ENCODE measurements around the gene P4HB.

P4HB gene

DNA sequence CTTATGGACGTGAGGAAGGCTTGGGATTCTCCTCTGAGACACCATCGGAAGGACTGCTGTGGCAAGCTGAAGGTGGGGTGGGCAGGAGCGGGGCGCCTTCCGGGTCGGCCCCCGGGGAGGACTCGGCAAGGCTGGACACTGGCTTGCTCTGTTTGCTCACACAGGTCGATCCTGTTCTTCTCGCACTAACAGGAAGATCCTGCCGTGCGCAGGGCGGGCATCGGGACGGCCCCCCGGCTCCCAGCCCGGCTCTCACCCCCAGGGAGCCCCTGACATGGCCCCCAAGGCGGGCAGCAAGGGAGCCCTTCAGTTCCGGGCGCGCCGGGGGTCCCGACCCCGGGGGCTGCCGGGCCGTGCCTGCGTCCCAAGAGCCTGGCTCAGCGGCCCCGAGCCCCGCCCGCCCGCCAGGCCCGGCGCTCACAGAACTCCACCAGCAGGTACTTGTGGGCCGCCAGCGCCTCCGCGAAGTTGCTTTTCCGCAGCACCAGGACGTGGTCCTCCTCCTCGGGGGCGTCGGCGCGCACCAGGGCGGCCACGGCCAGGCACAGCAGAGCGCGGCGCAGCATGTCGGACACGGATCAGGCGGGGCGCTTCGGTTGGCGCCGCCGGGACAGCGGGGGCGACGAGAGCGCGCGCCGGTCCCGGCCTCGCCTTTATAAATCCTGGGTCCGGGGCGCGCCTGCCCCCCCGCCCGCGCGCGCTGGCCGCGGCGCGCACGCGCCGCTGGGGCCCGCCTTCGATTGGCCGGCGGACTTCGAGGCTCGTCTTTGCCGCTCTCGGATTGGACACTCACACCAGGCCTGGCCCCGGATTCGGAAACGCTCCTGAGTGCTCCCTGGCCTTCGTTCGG lies at the start of gene P4HB:
P4HB (minus strand) TSS at position 630 of the 850 bp plus-strand sequence; CDS start at position 566, 64 bp downstream.
- ATAC-seq = no peak

DNA sequence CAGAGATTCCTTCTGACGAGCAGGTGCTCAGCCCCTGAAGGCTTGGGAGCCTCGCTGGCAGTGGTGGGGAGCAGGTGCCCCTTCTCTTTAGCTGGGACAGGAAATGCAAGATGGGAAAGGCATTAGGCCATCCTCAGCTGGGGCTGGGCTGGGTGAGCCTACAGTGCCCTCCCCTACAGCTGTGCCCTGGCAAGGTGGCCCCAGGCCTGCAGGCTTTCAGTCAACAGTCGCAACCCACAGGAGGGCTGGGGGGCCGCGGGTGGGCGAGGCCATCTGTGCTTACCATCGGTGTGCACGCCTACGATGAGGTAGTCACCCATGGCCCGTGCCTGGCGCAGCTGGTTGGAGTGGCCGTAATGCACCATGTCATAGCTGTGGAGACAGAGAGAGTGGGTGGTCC lies 48.9 kb upstream of the P4HB start:
- Mint-ChIP-seq H3K4me3 (no peak overlapping the region), H3K4me1 (peaks cover 21% of the 10 kb centered on the region), H3K36me3 (peaks cover 49% of the 10 kb centered on the region)

More for the DNA sequence above, at the start of gene P4HB:
- H3K27me3 Mint-ChIP-seq = no peaks in the 10 kb centered on the region
- H3K27ac Mint-ChIP-seq = peak within 1 kb of the TSS; percentile 93
- peaks cover 45% of the 10 kb centered on the region for H3K4me1 Mint-ChIP-seq
- H3K36me3 Mint-ChIP-seq = peaks cover 26% of the 10 kb centered on the region
- no peaks in the 10 kb centered on the region for H3K9me3 Mint-ChIP-seq
- peak within 1 kb of the TSS; percentile 89 for H3K4me3 Mint-ChIP-seq

DNA sequence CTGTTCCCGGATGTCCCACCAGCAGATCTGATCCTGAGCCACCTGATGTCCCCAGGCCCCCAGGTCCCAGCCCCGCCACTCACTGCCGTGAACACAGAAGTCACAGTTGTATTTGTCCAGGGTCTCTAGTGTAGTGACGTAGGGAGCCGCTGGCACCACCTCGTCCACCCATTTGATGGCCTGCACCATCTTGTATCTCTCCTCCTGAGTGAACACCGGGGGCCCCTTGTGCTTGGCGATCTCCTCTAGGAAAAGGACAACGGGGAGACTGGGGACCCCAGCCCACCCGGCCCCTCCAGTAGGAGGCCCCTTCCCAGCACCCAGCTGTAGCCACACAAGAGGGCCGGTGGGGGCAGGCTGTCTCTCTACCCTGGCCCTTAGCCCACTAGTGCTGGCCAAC lies 48.5 kb upstream of the P4HB start:
- Mint-ChIP-seq H3K9me3 (no peaks in the 10 kb centered on the region), H3K27me3 (no peaks in the 10 kb centered on the region), H3K27ac (no peak overlapping the region), H3K4me1 (peaks cover 21% of the 10 kb centered on the region), H3K36me3 (peaks cover 50% of the 10 kb centered on the region), H3K4me3 (no peak overlapping the region)
- ATAC-seq = no peak

More for the DNA sequence above, 48.9 kb upstream of the P4HB start:
- ATAC-seq = no peak
- Mint-ChIP-seq H3K27ac (no peak overlapping the region), H3K27me3 (no peaks in the 10 kb centered on the region), H3K9me3 (no peaks in the 10 kb centered on the region)

DNA sequence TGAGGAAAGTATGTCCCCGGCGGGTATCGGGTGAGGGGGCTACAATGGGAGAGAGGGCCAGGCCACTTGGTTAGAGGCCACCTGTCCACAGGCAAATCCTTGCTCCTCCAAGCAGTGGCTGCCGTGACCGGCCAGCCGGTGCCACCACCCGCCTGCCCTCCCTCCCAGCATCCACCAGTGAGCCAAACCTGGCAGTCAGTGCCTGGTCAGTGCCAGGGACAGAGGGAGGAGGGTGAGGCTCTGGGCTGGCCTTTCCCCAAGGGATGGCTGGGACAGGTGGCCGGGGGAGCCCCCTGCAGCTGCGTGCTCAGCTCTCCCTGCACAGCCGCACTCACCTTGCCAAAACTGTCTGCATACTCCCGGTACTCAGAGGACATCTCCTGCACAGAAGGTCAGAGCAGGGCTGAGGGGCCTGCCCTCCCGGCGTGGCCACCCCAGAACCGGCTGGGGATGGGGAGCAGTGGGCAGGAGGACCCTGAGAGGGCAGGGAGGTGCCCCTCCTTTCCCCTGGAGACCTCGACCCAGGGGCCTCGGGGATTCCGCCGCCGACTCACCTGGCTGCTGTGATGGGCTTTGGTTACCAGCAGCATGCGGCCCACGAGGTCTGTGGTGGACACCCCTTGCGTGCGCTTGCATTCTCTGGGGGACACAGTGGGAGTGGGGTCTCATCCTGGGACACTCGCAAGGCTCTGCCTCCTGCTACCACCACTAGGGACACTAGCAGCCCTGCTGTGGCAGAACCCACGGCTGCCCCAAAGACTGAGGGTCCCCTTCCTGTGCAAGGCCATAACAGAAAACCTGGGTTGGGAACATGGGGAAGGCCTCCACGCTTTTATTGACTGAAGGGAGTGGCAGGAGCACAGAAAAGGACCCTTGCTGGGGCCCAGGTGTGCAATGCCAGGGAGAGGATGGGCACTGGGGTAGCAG lies 47.1 kb upstream of the P4HB start:
- H3K27me3 Mint-ChIP-seq = no peaks in the 10 kb centered on the region
- no peak overlapping the region for H3K4me3 Mint-ChIP-seq
- no peak overlapping the region for H3K27ac Mint-ChIP-seq
- no peak for ATAC-seq
- H3K4me1 Mint-ChIP-seq = peaks cover 21% of the 10 kb centered on the region
- H3K9me3 Mint-ChIP-seq = no peaks in the 10 kb centered on the region
- H3K36me3 Mint-ChIP-seq = peaks cover 37% of the 10 kb centered on the region

DNA sequence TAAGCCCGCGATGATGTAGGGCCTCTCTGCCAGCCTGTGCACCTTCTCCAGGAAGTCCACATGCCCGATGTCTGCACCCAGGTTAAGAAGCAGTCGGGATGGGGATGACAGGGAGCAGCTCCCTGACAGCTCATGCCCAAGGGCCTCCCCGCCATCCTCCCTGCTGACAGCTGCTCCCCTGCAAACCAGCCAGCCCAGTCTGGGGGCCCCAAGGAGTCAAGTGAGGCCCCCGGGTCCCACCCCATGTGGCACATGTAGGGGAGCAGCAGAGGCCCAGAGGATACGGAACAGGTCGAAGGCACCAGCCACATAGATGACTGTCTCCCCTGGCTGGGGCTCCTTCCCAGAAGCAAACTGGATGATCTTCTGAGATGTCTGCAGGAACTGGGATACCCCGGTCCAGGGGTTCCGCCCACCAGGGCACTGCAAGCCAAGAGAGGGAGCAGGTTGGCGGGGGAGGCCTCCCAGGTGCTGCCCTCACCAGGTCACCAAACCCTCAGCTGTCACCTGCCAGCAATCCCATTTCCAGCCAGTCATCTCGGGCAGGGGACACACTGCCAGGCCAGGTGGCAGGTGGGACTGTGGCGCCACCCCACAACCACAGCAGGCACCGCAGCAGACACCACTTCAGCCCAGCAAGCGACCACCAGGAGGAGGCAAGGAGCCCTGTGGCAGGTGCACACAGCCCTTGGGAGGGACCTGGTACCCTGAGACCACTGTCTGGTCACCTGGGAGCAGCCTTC lies 46.3 kb upstream of the P4HB start:
- Mint-ChIP-seq H3K9me3 (no peaks in the 10 kb centered on the region), H3K27me3 (peaks cover under 1% of the 10 kb centered on the region), H3K4me3 (no peak overlapping the region), H3K27ac (no peak overlapping the region), H3K36me3 (peaks cover 29% of the 10 kb centered on the region), H3K4me1 (peaks cover 17% of the 10 kb centered on the region)
- ATAC-seq = no peak

DNA sequence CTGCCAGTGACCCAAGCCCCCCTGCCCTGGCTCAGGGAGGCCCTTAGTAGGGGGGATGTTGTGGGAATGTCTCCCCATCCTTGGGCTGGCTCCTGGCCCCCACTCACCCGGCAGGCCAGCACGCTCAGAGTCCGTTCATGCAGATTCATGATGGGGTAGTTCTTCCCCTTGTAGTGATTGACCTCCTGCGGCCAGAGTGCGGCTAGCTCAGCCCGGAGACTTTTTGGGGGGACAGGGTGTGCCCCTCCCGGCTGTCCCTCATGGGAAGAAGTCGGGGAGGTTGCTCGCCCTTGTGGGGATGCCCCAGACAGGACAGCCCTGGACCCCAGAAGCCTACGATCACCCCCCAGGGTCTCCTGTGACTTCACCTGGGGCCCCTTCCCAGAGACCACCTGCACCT lies 45.7 kb upstream of the P4HB start:
- ATAC-seq = no peak
- Mint-ChIP-seq H3K27ac (no peak overlapping the region), H3K9me3 (no peaks in the 10 kb centered on the region), H3K36me3 (peaks cover 30% of the 10 kb centered on the region), H3K4me3 (no peak overlapping the region), H3K4me1 (peaks cover 21% of the 10 kb centered on the region), H3K27me3 (peaks cover 7% of the 10 kb centered on the region)

DNA sequence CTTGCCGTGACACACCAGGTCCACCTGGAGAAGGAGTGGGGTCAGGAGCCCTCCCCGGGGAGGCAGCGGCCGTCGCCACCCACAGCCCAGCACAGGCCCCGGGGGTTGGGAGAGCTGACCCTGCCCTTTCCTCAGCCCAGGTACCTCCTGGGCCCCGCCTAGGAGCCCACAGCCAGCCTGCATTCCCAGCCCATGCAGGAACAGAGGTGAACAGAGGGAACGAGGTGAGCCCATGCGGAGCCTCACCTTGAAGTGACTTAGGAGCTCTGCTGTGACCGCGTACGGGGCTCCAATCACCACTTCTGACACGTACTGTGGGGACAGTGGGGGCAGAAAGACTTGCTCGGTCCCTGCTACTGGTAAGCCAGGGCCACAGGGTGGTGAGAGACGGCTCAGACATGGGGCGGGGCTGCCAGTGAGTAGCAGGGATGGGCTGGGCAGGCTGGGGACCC lies 45.1 kb upstream of the P4HB start:
- Mint-ChIP-seq H3K9me3 (no peaks in the 10 kb centered on the region), H3K36me3 (peaks cover 36% of the 10 kb centered on the region), H3K27me3 (peaks cover 12% of the 10 kb centered on the region), H3K4me1 (peaks cover 20% of the 10 kb centered on the region), H3K4me3 (no peak overlapping the region), H3K27ac (no peak overlapping the region)
- no peak for ATAC-seq

DNA sequence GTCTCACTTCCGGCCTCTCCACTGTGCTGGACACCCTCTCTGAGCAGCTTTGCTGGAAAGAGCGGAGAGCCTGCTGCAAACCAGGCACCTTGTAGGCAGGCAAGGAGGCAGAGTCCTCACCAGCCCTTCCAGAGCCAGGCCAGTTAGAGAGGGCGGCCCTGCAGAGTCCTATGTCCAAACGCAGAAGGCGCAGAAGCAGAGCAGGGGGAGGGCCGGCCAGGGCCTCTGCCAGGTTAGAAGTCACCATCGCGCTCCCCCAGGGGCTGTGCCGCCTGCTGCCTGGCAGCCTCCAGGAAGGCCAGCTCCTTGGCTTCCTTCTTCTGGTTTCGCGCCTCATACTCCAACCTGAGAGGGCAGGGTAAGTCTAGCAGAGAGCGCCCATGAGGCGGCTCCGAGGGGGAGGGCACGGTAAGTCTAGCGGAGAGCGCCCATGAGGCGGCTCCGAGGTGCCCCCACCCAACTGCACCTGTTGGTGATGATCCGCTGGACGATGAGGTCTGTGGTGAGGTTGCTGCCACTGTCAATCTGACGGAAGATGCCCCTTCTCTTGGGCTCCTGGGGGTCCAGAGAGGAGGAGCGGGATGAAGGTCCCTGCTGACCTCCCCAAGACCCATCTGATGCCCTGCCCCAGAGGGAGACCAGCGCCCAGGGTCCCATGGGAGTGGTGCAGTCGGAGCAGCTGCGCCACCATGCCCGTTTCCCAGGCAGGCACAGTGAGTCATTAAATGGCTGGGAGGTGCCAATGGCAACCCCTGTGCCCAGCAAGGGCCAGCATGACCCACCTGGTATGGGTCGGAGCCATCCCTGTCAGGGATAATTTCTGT lies 44.5 kb upstream of the P4HB start:
- peaks cover 42% of the 10 kb centered on the region for H3K36me3 Mint-ChIP-seq
- H3K9me3 Mint-ChIP-seq = no peaks in the 10 kb centered on the region
- no peak overlapping the region for H3K27ac Mint-ChIP-seq
- ATAC-seq = no peak
- H3K4me3 Mint-ChIP-seq = no peak overlapping the region
- H3K4me1 Mint-ChIP-seq = peaks cover 14% of the 10 kb centered on the region
- peaks cover 14% of the 10 kb centered on the region for H3K27me3 Mint-ChIP-seq

DNA sequence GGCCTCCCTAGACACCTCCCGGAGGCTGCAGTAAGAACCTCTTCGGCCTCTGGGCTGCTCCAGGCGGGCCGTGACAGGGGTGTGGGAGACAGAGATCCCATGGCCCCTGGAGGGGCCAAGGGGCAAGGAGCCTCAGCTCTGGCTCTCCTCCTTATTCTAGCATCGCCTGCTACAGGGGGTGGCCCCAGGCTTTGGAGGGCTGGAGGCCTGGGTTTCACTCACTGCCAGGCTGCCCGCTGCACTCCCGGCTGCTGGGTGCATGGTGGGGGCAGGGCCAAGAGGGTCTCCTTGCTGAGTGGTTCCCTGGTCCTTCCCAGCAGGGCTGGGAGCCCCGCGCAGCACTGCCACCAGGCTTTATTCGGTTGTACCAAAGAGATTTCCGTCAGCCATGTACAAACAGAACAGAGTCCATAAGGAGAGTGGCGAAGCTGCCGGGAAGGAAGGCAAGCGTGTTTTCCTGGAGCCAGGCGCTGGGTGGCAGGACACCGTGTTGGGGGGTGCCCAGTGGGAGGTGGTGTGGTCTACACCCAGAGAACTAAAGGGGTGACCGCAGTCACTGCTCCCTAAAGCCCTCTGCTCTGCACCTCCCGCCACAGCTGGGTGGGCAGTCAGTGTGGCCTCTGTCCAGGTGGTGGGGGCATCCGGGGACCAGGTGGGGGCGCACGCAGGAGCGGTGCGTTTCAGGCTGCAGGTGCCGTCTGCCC lies 43.7 kb upstream of the P4HB start:
- H3K36me3 Mint-ChIP-seq = peaks cover 48% of the 10 kb centered on the region
- H3K4me3 Mint-ChIP-seq = no peak overlapping the region
- H3K27ac Mint-ChIP-seq = no peak overlapping the region
- H3K27me3 Mint-ChIP-seq = peaks cover 14% of the 10 kb centered on the region
- H3K9me3 Mint-ChIP-seq = no peaks in the 10 kb centered on the region
- no peak for ATAC-seq
- peaks cover 6% of the 10 kb centered on the region for H3K4me1 Mint-ChIP-seq

DNA sequence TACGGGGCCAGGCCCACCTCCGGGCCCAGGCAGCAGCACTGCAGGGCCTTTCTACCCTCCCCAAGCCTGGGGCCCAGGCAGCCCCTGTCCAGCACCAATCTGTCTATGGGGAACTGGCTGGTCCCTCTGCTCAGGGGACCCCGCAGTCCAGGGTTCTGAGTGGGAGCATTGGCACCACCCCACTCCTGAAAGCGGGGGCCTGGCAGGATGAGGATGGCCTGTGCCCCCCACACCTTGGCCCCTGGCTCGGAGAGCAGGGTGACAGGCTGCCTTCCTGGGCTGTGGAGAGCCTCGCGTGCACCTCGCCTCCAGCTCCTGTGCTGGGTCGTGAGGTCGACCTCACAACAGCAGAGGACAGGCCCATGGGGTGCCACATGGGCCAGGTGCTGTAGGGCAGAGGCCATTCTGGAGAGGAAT lies 43.1 kb upstream of the P4HB start:
- Mint-ChIP-seq H3K4me1 (peaks cover 6% of the 10 kb centered on the region), H3K36me3 (peaks cover 42% of the 10 kb centered on the region), H3K9me3 (no peaks in the 10 kb centered on the region), H3K27me3 (peaks cover 14% of the 10 kb centered on the region), H3K4me3 (no peak overlapping the region), H3K27ac (no peak overlapping the region)
- ATAC-seq = no peak

DNA sequence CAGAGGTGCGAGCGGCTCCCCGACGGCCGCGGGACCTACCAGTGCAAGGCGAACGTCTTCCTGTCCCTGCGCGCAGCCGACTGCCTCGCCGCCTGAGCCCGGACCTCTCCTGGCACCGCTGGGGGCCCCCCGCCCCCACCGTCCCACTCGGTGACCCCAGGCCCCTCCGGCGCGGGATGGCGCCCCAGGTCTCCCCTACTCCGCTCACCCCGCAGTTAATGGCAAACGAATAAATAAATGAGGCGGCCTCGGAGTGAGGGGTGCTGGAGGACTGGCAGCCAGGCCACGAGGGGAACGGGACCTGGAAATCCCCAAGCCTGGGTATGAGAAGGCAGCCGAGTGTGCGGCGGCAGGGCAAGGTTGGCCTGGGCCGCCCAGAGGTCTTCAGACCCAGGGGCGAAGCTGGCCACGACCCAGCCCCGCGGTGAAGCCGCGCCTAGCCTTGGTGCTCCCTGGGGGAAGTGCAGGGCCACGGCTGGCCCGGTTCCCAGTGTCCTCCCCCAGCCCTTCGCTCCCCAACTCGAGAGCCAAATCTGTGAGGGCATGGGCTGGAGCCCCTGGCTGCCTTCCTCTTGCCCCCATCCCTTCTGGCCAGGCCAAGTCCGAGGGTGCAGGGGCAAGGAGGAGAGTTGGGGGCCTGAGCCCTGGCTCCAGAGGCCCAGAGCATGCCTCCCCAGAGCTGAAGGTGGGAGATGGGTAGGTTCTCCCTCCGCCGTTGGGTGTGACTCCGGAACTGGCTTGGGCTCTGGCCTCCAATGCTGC lies 42.5 kb upstream of the P4HB start:
- peaks cover 14% of the 10 kb centered on the region for H3K27me3 Mint-ChIP-seq
- no peaks in the 10 kb centered on the region for H3K9me3 Mint-ChIP-seq
- peak; percentile 29 for ATAC-seq
- H3K4me1 Mint-ChIP-seq = peaks cover 6% of the 10 kb centered on the region
- no peak overlapping the region for H3K4me3 Mint-ChIP-seq
- no peak overlapping the region for H3K27ac Mint-ChIP-seq
- peaks cover 41% of the 10 kb centered on the region for H3K36me3 Mint-ChIP-seq

DNA sequence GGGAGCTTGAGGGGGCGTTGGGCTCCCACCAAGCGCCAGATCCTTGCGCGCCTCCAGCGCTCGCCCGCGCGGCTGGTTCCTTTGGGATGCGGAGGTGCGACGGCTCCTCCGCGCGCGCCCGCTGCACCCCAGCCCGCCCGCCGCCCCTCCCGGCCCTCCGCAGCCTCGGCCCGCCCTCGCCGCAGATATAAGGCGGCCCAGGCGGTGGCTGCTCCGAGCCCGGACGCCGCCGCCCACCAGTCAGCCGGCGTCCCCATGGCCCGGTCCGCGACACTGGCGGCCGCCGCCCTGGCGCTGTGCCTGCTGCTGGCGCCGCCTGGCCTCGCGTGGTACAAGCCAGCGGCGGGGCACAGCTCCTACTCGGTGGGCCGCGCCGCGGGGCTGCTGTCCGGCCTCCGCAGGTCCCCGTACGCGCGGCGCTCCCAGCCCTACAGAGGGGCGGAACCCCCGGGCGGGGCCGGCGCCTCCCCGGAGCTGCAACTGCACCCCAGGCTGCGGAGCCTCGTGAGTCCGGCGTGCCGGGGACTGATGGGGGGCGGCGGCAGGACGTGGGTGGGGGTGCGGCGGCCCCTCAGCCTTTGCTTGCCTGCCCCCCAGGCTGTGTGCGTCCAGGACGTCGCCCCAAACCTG lies 41.8 kb upstream of the P4HB start, which contains the start of gene NPB:
NPB (plus strand) TSS at position 216 of the 630 bp plus-strand sequence; CDS start at position 256, 40 bp downstream.
- H3K9me3 Mint-ChIP-seq = no peaks in the 10 kb centered on the region
- no peak within 1 kb of the TSS for H3K27ac Mint-ChIP-seq
- ATAC-seq = peak; percentile 51
- no peak within 1 kb of the TSS for H3K4me3 Mint-ChIP-seq
- peaks cover 14% of the 10 kb centered on the region for H3K27me3 Mint-ChIP-seq
- peaks cover 6% of the 10 kb centered on the region for H3K4me1 Mint-ChIP-seq
- peaks cover 42% of the 10 kb centered on the region for H3K36me3 Mint-ChIP-seq

Measured in stimulated activated memory B cell treated with anti-CD40 and anti-IgM and Interleukin-4, amounts not matched to agents 10 μg/mL and 1 μg/mL and 100 μg/mL, for 72 hours (primary cell).